HG03558 (cell line): ENCODE results near the gene ABLIM3.
A peak's percentile ranks its signal among the peaks of the same experiment; 100 is the strongest.

Experiments
- ATAC-seq: cut with Tn5 transposase; IDR thresholded peaks from one replicate; pipeline ENCODE4 v1.9.1; 2021; ENCODE audit warnings: moderate number of reproducible peaks; ENCODE audit not compliant: unreplicated experiment; ENCODE audit errors: extremely low read depth

Gene ABLIM3

GRCh38 chr5:149154650-149155049 is 13.4 kb downstream of the ABLIM3 start:
- ATAC-seq, result no peak

GRCh38 chr5:149156435-149157083 is 15.3 kb downstream of the ABLIM3 start:
- no peak for ATAC-seq

DNA sequence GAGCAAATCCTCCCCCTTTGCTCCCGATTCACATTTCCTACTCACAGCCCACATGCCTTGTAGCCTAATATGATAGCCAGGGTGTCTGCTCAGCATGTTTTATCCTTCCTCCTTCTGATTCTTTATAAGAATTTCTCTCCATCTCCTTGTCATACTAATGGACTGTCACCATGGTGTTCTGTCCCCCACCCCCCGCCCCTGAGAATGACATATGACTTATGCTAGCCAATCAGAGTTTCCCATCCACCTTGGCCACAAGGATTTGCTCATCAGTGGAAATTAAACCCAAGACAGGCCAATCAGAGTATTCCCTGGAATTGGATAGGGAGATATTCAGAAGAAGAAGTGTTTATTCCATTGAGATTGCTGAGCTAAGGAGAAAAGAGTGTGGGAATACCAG is 16.0 kb downstream of the ABLIM3 start:
- no peak for ATAC-seq

DNA sequence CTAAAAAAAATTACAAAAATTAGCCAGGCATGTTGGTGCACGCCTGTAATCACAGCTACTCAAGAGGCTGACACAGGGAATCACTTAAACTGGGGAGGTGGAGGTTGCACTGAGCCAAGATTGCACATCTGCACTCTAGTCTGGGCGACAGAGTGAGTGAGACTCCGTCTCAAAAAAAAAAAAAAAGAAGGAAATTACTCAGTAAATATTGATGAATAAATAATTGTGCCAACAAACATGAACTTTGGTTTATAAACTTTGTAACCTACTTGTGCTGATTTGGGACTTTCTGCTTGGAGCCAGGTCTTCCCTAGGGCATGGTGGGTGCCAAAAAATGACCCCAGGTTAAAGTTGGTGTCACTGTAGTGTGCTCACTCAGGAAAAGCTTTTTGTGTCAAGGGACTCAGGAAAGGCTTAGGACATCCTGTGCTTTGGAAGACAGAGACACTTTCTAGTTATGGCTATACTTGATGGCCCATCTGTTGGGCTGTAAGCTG is 19.0 kb downstream of the ABLIM3 start:
- ATAC-seq, result no peak

DNA sequence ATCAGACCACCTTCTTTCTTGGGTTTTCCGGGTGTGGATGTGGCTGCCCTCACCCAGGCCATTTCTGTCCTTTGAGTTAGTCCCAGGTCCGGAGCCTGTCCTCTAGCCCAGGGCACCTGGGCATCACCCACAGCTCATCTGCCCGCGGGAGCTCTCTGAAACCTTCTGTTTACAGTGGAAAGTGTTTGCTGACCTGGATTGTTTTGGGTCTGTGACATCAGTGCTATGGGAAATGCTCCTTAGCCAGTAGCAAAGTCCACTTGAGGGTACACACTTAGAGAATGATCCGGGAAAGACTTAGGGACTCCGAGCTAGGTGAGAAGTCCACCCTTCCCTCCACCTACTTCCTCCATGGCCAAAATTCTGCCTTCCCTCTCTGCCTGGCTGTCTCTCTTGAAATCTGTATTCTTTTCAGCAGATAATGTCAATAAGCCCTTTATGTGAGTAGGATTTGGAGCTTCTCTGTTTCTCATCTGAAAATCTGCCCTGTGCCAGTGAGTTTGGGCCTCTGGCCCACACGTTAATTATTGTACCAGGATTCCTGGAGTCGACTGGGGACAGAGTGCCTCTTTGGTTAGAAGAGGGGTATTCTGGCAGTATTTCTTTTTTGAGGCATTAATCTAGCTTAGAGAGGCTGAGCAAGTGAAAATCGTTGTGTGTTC is 19.9 kb downstream of the ABLIM3 start:
- no peak for ATAC-seq

DNA sequence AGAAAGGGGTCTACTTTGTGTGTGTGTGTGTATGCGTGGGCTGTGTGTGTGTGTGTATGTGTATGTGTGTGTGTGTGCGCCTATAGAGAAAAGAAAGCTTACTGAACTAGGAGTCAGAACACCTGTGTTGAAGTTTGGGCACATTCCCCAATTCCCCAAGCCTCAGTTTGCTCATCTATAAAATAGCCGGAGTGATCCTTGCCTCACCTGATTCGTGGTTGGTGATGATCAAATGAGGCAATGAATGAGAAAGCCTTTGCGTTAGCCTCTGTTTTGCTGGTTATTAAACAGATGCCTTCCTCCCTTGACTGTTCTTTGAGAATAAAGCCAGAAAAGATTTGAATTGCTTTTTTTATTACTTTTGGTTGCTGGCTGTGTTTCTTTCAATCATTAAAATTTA is 20.6 kb downstream of the ABLIM3 start:
- no peak for ATAC-seq

DNA sequence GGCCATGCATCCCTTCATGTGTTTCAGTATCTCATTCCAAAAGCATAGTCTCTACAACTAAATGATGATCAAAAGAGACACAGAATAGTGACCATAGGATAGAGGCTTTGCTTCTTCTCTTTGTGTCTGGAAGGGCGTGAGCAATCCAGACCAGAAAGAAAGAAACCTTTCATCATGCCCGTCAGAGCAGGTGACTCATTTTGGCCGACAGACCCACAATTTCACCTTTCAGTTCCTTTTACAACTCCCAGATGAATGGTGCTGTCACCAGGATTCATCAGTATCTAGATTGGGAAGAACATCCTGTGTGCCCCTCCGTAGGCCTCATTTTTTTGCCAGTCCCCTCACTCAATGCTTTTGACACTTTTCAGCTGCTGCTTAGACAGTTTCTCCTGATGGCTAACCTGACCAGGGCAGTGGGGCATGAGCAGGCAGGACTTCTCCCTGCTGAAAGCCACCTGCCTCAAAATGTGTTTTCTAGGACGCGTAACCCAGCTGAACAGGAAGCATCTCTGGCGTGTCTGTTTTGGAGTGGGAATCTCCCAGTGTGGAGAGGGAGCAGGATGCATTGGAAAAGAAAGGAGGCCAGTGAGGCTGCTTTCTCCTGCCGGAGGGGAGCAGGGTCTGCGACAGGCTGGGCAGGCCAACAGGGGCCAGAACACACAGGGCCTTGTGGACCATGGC is 21.2 kb downstream of the ABLIM3 start:
- peak; percentile 76 for ATAC-seq

- ATAC-seq, result no peak
Observed at GRCh38 chr5:149164731-149165130, 23.4 kb downstream of the ABLIM3 start.

DNA sequence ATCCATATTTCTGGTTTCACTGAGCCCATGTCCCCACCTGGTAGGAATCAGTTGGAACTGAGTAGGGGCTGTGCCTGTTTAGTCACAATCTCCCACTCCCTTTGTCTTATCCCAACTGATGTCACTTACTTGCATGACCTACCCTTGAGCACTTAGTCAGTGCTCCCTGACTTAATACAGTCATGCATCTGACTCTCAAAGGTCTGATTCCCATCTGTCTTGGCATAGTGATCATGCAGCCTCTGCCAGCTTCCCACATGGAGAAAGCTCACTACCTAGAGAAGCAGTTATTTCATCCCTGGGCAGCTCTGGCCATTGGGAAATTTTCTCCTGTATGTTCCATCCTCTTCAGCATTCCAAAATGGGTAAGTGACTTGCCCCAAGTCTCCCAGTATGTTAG is 24.8 kb downstream of the ABLIM3 start:
- no peak for ATAC-seq

DNA sequence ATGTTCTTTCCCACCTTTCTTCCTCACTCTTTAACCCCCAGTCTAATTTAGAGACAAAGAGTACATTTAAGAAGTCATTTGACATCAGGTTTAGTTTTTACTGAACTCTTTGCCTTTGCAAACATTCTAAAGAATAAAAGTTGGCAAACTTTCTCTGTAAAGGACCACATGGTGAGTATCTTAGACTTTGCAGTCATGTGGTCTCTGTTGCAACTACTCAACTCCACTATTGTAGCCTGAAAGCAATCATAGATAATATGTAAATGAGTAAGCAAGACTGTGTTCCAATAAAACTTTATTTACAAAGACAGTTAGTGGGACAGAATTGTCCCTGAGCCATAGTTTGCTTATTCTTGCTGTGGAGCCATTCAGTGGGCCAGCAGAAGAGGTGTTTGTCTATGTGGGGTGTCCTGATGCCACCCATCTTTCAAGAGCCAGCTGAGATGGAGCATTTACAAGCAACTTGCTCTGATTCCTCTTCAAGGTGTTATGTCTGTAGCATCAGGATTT is 25.4 kb downstream of the ABLIM3 start:
- no peak for ATAC-seq

DNA sequence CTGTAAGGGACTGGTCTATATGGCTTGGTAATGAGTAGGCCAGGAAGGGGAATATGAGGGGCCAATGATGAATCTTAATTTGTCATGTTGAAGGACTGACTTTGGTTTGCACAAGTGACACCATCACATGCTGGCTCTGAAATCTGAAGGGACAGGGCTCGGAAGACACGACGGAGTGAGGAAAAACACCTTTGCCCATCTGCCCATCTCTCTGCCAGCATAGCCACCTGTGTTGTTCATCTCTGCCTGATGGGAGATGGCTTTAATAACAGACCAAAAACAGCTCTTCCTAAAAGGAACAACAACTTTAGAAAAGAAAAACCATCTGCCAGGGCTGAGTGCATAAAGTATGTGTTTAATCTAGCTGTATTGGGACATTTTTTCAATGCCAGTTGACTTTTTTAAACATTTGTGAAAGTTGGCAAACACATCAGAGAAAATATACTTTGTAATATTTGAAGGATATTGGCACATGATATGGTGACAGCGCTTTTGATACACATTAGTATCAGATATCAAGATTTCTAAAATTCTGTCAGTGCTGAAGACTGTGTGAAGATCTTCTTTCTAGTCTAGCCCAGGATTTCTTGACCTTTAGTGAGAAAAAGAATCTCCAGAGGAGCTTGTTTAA is 27.1 kb downstream of the ABLIM3 start:
- ATAC-seq, result no peak

- ATAC-seq, result no peak
Observed at GRCh38 chr5:149170299-149170698, 29.0 kb downstream of the ABLIM3 start.

DNA sequence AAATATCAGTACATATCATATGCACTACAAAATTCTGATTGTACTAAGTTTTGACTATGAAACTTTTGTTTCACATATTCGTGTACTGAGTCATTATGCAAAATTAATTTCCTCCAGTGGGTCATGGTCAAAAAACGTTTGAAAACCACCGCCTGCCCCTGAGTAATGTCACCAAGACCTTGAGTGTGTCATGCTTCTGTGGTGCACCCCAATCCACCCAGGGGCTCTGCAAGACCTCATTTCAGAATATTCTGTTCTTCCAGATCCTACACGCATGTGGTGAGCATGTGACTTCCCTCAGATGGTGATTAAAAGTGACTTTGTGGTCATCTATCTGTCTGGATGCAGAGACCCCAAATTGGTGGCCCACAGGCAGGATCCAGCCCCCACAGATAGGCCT is 31.0 kb downstream of the ABLIM3 start:
- ATAC-seq, result peak; percentile 86

- ATAC-seq, result no peak
Observed at GRCh38 chr5:149172709-149173505, 31.6 kb downstream of the ABLIM3 start.

DNA sequence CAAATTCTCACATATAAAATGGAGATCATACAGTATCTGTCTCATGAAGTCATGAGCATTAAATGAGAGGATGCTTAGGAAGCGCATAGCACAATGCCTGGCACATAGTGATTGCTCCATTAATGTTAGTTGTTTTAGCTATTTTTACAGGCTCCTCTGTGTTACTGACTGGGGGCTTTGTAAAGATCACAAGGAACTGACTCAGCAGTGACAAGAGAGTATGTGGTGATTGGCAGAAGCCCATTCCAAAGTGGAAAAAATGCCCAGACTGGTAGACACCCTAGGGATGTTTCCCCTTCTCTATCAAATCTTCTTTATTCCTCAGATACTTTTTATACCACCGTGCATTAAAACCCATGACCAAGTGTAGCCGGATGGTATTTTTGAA is 33.5 kb downstream of the ABLIM3 start:
- no peak for ATAC-seq

- no peak for ATAC-seq
Observed at GRCh38 chr5:149175346-149176105, 34.2 kb downstream of the ABLIM3 start.

GRCh38 chr5:149177339-149177843 is 36.1 kb downstream of the ABLIM3 start:
- no peak for ATAC-seq

DNA sequence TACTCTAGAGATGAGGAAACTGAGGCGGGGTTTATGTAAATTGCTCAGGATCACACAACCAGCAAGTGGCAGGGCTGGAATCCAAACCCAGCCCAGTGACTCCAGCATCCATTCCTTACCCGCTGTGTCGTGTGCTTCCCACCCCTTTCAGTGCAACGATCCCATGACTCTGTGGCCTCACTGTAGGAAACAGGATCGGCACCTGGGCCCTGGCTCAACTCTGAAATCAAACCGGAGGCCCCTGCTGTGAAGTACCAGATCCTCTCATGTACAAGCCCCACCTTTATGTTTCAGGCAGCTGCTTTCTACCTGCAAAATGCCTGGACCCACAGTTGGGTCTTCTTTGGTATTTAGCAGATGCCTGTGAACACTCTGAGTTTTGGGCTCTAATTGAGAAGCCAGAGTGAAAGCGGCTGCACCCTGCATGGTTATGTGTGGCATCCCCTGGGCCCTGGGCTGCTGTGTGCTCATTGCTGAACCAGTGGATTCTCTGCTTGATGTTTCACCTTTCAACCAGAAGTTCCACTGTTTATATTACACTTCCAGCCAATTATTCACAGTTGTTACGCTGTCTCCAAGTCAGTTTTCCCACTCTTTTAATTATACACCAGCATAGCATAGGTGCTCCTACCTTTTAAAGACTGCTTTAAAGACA is 36.7 kb downstream of the ABLIM3 start:
- ATAC-seq, result no peak

GRCh38 chr5:149181732-149182131 is 40.4 kb downstream of the ABLIM3 start:
- ATAC-seq, result no peak
